Mesothelial cell of epicardium (in vitro differentiated cells): Measurements from ENCODE around the gene CENPM. TPM values are rescaled to one million over a fixed set of nuclear protein-coding genes. Genes with fewer than 3 reads are reported as not detected.

Experiments used
- DNase-seq, 2 experiments: peaks; one replicate each; pipeline ENCODE4 v3.0.0; 2021; ENCODE audit warnings: low spot score in 2 of 2; ENCODE audit not compliant: unreplicated experiment in 2 of 2
- H3K27ac Mint-ChIP-seq: 2 replicates; pipeline ENCODE4 v1.8.0; 2021; ENCODE audit warnings: mixed read lengths
- H3K27me3 Mint-ChIP-seq: 2 replicates; pipeline ENCODE4 v1.8.0; 2021; ENCODE audit warnings: low read depth, mixed read lengths
- H3K36me3 Mint-ChIP-seq: 2 replicates; pipeline ENCODE4 v1.8.0; 2021; ENCODE audit warnings: mixed read lengths
- H3K4me1 Mint-ChIP-seq: 2 replicates; pipeline ENCODE4 v1.8.0; 2021; ENCODE audit warnings: mixed read lengths
- H3K4me3 Mint-ChIP-seq: 2 replicates; pipeline ENCODE4 v1.8.0; 2021; ENCODE audit warnings: mild to moderate bottlenecking, moderate library complexity, mixed read lengths
- H3K9me3 Mint-ChIP-seq: 2 replicates; pipeline ENCODE4 v1.8.0; 2021; ENCODE audit warnings: mixed read lengths
- total RNA-seq: library from RNA; stranded (reverse); gene quantifications from 3 replicates; pipeline ENCODE4 v1.2.1, GENCODE V29; 2021
- TF ChIP-seq, protein P1 (sequence below): fragments of 200-600 bp; sonication (generic); IDR thresholded peaks from one replicate; pipeline ENCODE4 v1.5.0; 2021; ENCODE audit warnings: antibody characterized with exemption; ENCODE audit not compliant: unreplicated experiment

CENPM gene
- 12.5 to 14.9 TPM (median 13.3 TPM) in 3 replicates for total RNA-seq

DNA sequence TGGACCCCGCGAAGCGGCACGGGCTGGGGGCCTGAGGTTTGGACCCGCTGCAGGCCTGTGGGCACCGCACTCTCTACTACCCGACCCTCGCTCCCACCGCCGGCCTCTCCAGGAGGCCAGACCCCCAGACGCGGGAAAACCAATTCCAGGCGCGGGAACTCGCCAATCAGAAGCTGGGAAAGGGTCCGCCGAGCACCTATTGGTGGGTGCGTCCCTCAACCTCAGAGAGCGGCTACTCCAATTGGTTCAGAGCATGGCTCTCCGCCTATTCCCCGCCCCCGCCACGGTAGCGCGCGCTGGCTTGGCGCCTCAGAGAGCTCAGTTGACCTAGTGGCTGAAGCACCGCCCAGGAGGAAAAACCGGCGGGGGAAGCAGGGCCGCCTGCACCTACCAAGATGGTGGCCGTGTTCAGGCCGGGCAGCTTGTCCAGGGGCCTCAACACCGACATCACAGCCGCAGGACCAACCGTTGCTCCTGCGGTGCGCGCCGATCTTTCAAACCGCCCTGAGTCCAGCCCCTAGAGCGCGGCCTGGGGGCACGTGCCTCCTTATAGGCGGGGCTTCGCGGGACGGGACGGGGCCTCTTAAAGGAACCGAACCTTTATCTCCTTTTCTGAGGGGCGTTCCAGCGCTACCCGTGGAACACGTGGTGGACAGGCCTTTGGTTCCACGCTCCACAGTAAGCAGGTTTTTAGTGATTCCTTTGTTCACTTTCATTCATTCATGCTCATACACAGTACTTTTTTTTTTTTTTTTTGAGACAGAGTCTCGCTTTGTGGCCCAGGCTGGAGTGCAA lies at the start of gene CENPM:
TSS of gene CENPM (minus strand) at position 524 of the 795 bp plus-strand sequence. CDS start at position 448, 76 bp downstream.
- Mint-ChIP-seq H3K4me1 (peaks cover 25% of the 10 kb centered on the region), H3K27me3 (no peaks in the 10 kb centered on the region), H3K27ac (peak within 1 kb of the TSS; percentile 72), H3K9me3 (no peaks in the 10 kb centered on the region), H3K4me3 (peak within 1 kb of the TSS; percentile 86), H3K36me3 (peaks cover 4% of the 10 kb centered on the region)
- TF ChIP-seq, protein P1, sequence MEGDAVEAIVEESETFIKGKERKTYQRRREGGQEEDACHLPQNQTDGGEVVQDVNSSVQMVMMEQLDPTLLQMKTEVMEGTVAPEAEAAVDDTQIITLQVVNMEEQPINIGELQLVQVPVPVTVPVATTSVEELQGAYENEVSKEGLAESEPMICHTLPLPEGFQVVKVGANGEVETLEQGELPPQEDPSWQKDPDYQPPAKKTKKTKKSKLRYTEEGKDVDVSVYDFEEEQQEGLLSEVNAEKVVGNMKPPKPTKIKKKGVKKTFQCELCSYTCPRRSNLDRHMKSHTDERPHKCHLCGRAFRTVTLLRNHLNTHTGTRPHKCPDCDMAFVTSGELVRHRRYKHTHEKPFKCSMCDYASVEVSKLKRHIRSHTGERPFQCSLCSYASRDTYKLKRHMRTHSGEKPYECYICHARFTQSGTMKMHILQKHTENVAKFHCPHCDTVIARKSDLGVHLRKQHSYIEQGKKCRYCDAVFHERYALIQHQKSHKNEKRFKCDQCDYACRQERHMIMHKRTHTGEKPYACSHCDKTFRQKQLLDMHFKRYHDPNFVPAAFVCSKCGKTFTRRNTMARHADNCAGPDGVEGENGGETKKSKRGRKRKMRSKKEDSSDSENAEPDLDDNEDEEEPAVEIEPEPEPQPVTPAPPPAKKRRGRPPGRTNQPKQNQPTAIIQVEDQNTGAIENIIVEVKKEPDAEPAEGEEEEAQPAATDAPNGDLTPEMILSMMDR = no peak
- peak; percentile 87 to 95 for DNase-seq

GRCh38 chr22:41995211-41995610 lies 48.3 kb upstream of the CENPM start:
- DNase-seq = no peak

GRCh38 chr22:41992496-41992895 lies 45.5 kb upstream of the CENPM start:
- DNase-seq = no peak
- Mint-ChIP-seq H3K4me1 (no peaks in the 10 kb centered on the region), H3K27me3 (peaks cover 9% of the 10 kb centered on the region), H3K27ac (no peak overlapping the region), H3K4me3 (no peak overlapping the region), H3K9me3 (no peaks in the 10 kb centered on the region), H3K36me3 (peaks cover 4% of the 10 kb centered on the region)
- TF ChIP-seq, protein P1 = no peak

More at GRCh38 chr22:41995211-41995610, 48.3 kb upstream of the CENPM start:
- TF ChIP-seq, protein P1 = no peak
- Mint-ChIP-seq H3K4me3 (no peak overlapping the region), H3K27ac (no peak overlapping the region), H3K9me3 (no peaks in the 10 kb centered on the region), H3K36me3 (peaks cover 4% of the 10 kb centered on the region), H3K4me1 (no peaks in the 10 kb centered on the region), H3K27me3 (peaks cover 22% of the 10 kb centered on the region)

GRCh38 chr22:41991111-41991510 lies 44.2 kb upstream of the CENPM start:
- DNase-seq = no peak
- Mint-ChIP-seq H3K36me3 (peaks cover 4% of the 10 kb centered on the region), H3K27me3 (peaks cover 2% of the 10 kb centered on the region), H3K4me3 (no peak overlapping the region), H3K4me1 (no peaks in the 10 kb centered on the region), H3K27ac (no peak overlapping the region), H3K9me3 (no peaks in the 10 kb centered on the region)
- TF ChIP-seq, protein P1 = no peak

DNA sequence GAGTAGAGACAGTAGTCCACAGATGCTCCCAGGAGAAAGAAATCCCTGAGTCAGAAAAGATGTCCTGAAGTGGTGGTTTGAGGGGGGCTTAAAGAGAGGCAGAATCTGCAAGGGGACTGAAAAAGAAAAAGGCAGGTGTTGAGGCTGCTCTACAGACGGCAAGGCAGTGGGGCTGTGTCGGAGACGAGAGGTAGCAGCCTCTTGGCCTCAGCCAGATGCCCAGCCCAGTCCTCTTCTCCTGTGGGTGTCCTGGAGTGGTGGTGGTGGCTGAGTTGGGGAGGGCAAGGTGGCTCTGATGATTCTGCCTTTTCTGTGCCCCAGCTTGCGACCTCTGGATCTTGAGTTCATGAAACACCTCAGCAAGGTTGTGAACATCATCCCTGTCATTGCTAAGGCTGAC lies 42.3 kb upstream of the CENPM start:
- no peak for DNase-seq
- no peaks in the 10 kb centered on the region for H3K9me3 Mint-ChIP-seq
- H3K27me3 Mint-ChIP-seq = peaks cover 6% of the 10 kb centered on the region
- peaks cover 4% of the 10 kb centered on the region for H3K36me3 Mint-ChIP-seq
- H3K4me3 Mint-ChIP-seq = no peak overlapping the region
- TF ChIP-seq, protein P1 = no peak
- no peaks in the 10 kb centered on the region for H3K4me1 Mint-ChIP-seq
- H3K27ac Mint-ChIP-seq = no peak overlapping the region
